ENCODE results near the gene DENND1A.

DNA sequence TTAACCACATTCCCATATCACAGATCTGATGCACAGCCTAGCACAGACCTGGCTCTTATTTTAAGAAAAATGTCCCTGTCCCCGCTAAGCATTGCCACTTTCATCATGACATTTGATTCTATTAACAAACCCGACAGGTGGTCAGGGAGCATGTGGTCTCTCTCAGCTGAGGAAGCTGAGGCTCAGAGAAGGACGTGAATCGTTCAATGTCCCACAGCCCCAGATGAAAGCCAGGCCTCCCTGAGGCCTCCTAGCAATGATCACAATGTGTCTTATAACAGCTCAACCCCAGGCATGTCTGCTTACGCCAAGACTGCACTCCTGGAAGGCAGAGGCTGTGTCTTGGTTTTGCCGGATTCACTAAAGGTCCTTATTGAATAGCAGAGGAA lies 584.4 kb downstream of the DENND1A start:
- TF ChIP-seq RCOR1 (IDR thresholded peaks at IDR 0.05; ENCODE audit: low read depth, low read length) (no peak), POLR2A (IDR thresholded peaks at IDR 0.05; ENCODE audit: low read length) (no peak), BHLHE40 (IDR thresholded peaks at IDR 0.05; ENCODE audit: low read depth, low read length) (no peak), CBX2 (IDR thresholded peaks at IDR 0.05; ENCODE audit: borderline replicate concordance, low read depth) (no peak), EHF (CRISPR knock-in tag; IDR thresholded peaks at IDR 0.05) (no peak), KDM5A (IDR thresholded peaks at IDR 0.05) (no peak), EP300 (IDR thresholded peaks at IDR 0.05) (no peak)
- TF ChIP-seq, protein P1, sequence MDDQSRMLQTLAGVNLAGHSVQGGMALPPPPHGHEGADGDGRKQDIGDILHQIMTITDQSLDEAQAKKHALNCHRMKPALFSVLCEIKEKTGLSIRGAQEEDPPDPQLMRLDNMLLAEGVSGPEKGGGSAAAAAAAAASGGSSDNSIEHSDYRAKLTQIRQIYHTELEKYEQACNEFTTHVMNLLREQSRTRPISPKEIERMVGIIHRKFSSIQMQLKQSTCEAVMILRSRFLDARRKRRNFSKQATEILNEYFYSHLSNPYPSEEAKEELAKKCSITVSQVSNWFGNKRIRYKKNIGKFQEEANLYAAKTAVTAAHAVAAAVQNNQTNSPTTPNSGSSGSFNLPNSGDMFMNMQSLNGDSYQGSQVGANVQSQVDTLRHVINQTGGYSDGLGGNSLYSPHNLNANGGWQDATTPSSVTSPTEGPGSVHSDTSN (IDR thresholded peaks at IDR 0.05): no peak
- TF ChIP-seq, protein P2, sequence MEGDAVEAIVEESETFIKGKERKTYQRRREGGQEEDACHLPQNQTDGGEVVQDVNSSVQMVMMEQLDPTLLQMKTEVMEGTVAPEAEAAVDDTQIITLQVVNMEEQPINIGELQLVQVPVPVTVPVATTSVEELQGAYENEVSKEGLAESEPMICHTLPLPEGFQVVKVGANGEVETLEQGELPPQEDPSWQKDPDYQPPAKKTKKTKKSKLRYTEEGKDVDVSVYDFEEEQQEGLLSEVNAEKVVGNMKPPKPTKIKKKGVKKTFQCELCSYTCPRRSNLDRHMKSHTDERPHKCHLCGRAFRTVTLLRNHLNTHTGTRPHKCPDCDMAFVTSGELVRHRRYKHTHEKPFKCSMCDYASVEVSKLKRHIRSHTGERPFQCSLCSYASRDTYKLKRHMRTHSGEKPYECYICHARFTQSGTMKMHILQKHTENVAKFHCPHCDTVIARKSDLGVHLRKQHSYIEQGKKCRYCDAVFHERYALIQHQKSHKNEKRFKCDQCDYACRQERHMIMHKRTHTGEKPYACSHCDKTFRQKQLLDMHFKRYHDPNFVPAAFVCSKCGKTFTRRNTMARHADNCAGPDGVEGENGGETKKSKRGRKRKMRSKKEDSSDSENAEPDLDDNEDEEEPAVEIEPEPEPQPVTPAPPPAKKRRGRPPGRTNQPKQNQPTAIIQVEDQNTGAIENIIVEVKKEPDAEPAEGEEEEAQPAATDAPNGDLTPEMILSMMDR (IDR thresholded peaks at IDR 0.05): no peak
